Measurements from ENCODE around the gene ADO. TPM values are rescaled to one million over a fixed set of nuclear protein-coding genes. Genes with fewer than 3 reads are reported as not detected.
A peak's percentile ranks its signal among the peaks of the same experiment; 100 is the strongest.

Gene ADO
- total and polyA plus RNA-seq, 10 of the 15 experiments (the other 5 are each of a cell fraction or from before 2014, with no cell fraction given), result 4.3 to 44.6 (median 18.7) TPM

- TF ChIP-seq MXI1 (IDR thresholded peaks at IDR 0.05; ENCODE audit: low read depth, low read length) (no peak), ETV6 (conservative IDR thresholded peaks at IDR 0.05 in 1 of 2, IDR thresholded peaks at IDR 0.05 in 1 of 2; ENCODE audit: borderline replicate concordance in 1 of 2, low read depth in 1 of 2) (no peak), PKNOX1 (IDR thresholded peaks at IDR 0.05) (no peak), SMAD5 (IDR thresholded peaks at IDR 0.05; ENCODE audit: low read depth) (no peak), NKRF (conservative IDR thresholded peaks at IDR 0.05) (no peak), SPI1 (IDR thresholded peaks at IDR 0.05; ENCODE audit: borderline replicate concordance, insufficient read depth, low read depth, low read length) (no peak), DPF2 (IDR thresholded peaks at IDR 0.05) (0 out of 2 replicates have a peak, but pooled peaks have one; percentile 16), BCL3 (IDR thresholded peaks at IDR 0.05; ENCODE audit: borderline replicate concordance, insufficient read depth, low read depth, low read length, poor library complexity, severe bottlenecking) (no peak), ZSCAN29 (IDR thresholded peaks at IDR 0.05) (no peak), BMI1 (IDR thresholded peaks at IDR 0.05; ENCODE audit: borderline replicate concordance) (no peak), SREBF2 (IDR thresholded peaks at IDR 0.05; ENCODE audit: low read length) (no peak), FOXM1 (IDR thresholded peaks at IDR 0.05; ENCODE audit: low read depth, low read length) (no peak), PRDM15 (CRISPR knock-in tag; IDR thresholded peaks at IDR 0.05) (no peak), MEF2B (IDR thresholded peaks at IDR 0.05; ENCODE audit: partially characterized antibody, poor library complexity, severe bottlenecking) (no peak), SIN3A (IDR thresholded peaks at IDR 0.05; ENCODE audit: low read depth, low read length) (no peak), BRCA1 (IDR thresholded peaks at IDR 0.05; ENCODE audit: low read depth, low read length) (no peak), TAF1 (IDR thresholded peaks at IDR 0.05; ENCODE audit: borderline replicate concordance, low read depth, low read length) (no peak), SREBF1 (IDR thresholded peaks at IDR 0.05; ENCODE audit: low read length) (no peak), MTA2 (IDR thresholded peaks at IDR 0.05; ENCODE audit: low read depth) (peak; percentile 22; the same call in 1 of the 2 replicates), MAX (IDR thresholded peaks at IDR 0.05; ENCODE audit: low read depth, low read length) (no peak), CREM (IDR thresholded peaks at IDR 0.05; ENCODE audit: low read depth) (no peak)
Measured at GRCh38 chr10:62815381-62816075, 11.0 kb downstream of the ADO start (continued).
